Brain microvascular endothelial cell (primary cell): ENCODE measurements around the gene LPCAT1.

Source experiments
- DNase-seq: peaks from one replicate; pipeline ENCODE4 v3.0.0-alpha.2; 2020
- H3K27ac ChIP-seq: fragments of 250-450 bp; sonication (Bioruptor Pico); 2 replicates; pipeline ENCODE4 v1.5.1; 2020; ENCODE audit warnings: mild to moderate bottlenecking, moderate library complexity
- H3K27me3 ChIP-seq: fragments of 250-450 bp; sonication (Bioruptor Pico); replicated peaks from 2 replicates; pipeline ENCODE4 v1.5.1; 2020; ENCODE audit warnings: mild to moderate bottlenecking
- H3K36me3 ChIP-seq: fragments of 250-450 bp; sonication (Bioruptor Pico); replicated peaks from 2 replicates; pipeline ENCODE4 v1.5.1; 2020; ENCODE audit warnings: mild to moderate bottlenecking
- H3K4me3 ChIP-seq: 2 replicates; pipeline ENCODE4 v1.5.1; 2011; ENCODE audit warnings: low read depth, mild to moderate bottlenecking, control low read depth, low read length, moderate library complexity
- in situ Hi-C: cut with HindIII; loops from 2 replicates; pipeline ENCODE4 v1.10.0; 2017; ENCODE audit warnings: low sequenced_read_pairs, low pct_ligation_motif_present
- TF ChIP-seq, protein P1 (sequence below): IDR thresholded peaks from 2 replicates; pipeline ENCODE4 v1.5.1; 2011; ENCODE audit warnings: low read depth, mild to moderate bottlenecking, moderate library complexity, low read length, control low read depth, inconsistent platforms; ENCODE audit errors: missing control alignments

LPCAT1 gene

DNA sequence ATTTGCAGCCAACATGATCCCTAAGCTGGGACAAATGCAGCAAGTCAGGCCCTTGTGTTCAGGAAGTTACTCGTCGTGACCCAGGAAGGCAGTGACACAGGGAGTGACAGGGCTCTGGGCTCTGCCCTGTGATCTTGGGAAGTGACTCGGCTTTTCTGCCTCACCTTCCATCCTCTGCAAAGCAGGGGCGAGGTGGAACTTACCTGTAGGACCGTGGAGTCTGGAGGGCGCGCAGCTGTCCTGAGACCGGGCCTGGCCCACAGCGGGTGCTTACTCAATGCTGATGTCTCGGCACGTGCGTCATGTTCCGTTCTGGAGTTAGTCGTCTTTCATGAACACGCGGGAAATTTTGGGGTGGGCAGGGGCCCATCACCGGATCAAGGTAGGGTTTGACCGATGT is 22.8 kb upstream of the LPCAT1 start:
- TF ChIP-seq, protein P1, sequence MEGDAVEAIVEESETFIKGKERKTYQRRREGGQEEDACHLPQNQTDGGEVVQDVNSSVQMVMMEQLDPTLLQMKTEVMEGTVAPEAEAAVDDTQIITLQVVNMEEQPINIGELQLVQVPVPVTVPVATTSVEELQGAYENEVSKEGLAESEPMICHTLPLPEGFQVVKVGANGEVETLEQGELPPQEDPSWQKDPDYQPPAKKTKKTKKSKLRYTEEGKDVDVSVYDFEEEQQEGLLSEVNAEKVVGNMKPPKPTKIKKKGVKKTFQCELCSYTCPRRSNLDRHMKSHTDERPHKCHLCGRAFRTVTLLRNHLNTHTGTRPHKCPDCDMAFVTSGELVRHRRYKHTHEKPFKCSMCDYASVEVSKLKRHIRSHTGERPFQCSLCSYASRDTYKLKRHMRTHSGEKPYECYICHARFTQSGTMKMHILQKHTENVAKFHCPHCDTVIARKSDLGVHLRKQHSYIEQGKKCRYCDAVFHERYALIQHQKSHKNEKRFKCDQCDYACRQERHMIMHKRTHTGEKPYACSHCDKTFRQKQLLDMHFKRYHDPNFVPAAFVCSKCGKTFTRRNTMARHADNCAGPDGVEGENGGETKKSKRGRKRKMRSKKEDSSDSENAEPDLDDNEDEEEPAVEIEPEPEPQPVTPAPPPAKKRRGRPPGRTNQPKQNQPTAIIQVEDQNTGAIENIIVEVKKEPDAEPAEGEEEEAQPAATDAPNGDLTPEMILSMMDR: no peak
- Histone ChIP-seq H3K27ac (no peak overlapping the region), H3K36me3 (no peaks in the 10 kb centered on the region), H3K4me3 (no peak overlapping the region), H3K27me3 (peaks cover 11% of the 10 kb centered on the region)
- in situ Hi-C loops: no loop called here
- DNase-seq: no peak

DNA sequence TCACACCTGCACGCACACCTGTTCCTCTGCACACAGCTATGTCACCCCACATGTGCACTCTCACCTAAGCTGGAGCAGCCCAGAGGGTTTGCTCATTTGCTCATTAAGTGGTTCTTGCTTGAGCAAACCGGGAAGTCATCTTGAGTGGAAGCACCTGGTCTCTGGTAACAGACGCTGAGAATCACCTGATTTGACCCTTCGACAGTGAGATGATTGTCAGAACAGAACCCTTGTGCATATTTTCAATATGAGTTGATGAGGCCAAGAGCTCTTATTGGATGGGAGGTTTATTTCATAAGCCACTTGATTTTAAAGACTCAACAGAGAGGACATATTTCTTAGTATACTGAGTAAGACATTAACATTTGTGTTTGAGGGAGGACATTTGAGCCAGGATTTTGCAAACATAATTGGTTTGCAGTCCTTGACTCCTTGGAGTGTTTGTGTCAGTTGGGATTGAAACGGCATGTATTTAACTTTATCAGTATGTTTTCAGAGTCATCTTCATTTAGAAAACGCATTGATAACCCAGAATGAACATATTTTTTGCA is 22.1 kb upstream of the LPCAT1 start:
- TF ChIP-seq, protein P1: no peak
- in situ Hi-C loops: no loop called here
- H3K36me3 ChIP-seq: no peaks in the 10 kb centered on the region
- no peak overlapping the region for H3K4me3 ChIP-seq
- no peak for DNase-seq
- no peak overlapping the region for H3K27ac ChIP-seq
- peaks cover 7% of the 10 kb centered on the region for H3K27me3 ChIP-seq

DNA sequence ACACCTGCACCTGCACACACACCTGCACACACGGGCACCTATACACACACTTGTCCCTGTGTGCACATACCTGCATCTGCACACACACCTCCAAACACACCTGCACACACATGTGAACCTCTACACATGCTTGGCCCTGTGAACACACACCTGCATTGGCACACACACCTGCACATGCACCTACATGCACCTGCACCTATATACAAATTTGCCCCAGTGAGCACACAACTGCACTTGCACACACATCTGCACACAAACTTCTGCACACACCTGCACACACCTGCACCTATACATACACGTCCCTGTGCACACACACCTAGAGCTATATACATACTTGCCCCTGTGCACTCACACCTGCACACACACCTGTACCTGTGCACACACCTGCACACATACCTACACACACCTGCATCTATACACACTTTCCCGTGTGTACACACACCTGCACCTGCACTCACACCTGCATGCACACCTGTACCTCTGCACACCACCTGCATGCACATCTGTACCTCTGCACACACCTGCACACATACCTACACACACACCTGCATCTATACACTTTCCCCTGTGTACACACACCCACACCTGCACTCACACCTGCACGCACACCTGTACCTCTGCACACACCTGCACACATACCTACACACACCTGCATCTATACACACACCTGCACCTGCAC is 21.5 kb upstream of the LPCAT1 start:
- H3K27me3 ChIP-seq: peaks cover 7% of the 10 kb centered on the region
- DNase-seq: no peak

DNA sequence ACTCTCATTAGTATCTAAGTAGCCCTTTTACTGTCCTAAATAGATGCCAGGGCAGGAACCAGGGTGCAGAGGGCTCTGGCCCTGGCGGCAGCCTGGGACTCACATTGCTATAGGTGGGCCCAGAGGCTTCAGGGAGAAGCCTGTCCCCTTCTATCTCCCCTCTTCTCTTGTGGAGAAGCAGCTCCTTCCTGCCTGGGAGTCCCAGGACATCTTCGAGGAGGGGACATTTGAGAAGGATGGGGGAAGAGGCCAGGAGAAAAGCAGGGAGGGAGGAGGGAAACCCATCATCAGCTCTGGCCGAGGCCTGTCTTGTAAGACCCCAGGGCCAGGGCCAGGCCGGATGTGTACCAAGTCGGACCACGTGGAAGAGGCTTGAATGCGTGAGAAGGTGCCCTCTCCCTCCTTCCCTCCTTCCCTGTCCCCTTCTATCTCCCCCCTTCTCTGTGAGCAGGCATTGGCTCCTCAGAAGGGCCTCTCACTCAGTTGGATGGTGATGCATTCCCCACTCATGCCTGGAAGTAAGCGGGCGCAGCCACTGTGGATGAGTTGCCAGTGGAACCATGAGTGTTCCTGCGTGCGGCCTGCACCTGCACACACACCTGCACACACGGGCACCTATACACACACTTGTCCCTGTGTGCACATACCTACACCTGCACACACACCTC is 20.7 kb upstream of the LPCAT1 start:
- no peak for DNase-seq
- in situ Hi-C loops: no loop called here
- TF ChIP-seq, protein P1: no peak
- H3K36me3 ChIP-seq: no peaks in the 10 kb centered on the region
- H3K4me3 ChIP-seq: no peak overlapping the region
- H3K27me3 ChIP-seq: peaks cover 7% of the 10 kb centered on the region
- no peak overlapping the region for H3K27ac ChIP-seq

More for the DNA sequence above, 21.5 kb upstream of the LPCAT1 start:
- H3K36me3 ChIP-seq: no peaks in the 10 kb centered on the region
- no peak overlapping the region for H3K4me3 ChIP-seq
- TF ChIP-seq, protein P1: no peak
- no peak overlapping the region for H3K27ac ChIP-seq
- in situ Hi-C loops: no loop called here

DNA sequence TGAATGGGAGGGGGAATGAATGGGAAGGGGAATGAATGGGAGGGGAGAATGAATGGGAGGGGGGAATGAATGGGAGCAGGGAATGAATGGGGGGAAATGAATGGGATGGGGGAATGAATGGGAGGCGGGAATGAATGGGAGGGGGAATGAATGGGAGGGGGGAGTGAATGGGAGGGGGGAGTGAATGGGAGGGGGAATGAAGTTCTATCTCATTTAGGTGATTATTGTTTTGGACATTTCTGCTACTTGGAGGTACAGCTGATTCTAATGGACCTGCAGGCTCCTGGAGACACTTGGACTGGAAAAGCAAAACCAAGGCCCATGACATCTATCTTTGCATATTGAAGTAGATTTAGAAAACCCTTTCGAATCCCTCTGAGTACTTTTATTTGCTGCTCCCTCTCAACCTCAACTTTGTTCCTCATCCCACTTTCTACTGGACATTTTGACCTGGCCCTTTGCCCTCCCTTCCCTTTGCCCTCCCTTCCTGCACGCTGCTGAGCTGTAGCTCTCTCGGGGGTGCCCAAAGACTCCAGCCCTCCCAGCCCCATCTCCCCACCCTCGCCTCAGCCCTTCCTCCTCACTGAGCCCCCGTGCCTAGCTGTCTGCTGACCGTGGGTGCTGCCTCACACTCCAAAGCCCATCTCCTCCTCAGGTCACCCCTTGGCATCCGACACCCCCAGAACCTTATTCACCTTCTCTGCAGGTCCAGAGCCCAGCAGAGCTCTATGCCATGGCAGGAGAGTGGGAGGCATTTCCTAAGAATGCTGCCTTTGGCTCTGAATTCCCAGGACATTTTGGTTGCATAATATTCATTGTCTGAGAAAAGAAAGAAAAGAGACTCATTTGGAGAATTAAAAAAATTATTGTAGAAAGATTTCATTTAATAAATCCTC is 19.9 kb upstream of the LPCAT1 start:
- in situ Hi-C loops: no loop called here
- TF ChIP-seq, protein P1: no peak
- Histone ChIP-seq H3K27ac (no peak overlapping the region), H3K27me3 (peaks cover 6% of the 10 kb centered on the region), H3K4me3 (no peak overlapping the region), H3K36me3 (no peaks in the 10 kb centered on the region)
- DNase-seq: no peak
